Measurements from ENCODE around the gene GALNT1.

GALNT1 gene

GRCh38 chr18:35732162-35732561, 150.6 kb downstream of the GALNT1 start:
- 0 out of 2 replicates have a peak, but pooled peaks cover 6% of the 10 kb centered on the region for H3K27me3 ChIP-seq (ENCODE audit: low read depth)
- H3K4me3 ChIP-seq, result no peak overlapping the region
- no peaks in the 10 kb centered on the region for H3K4me1 ChIP-seq
- H3K9me3 ChIP-seq, result no peaks in the 10 kb centered on the region
- in situ Hi-C loops (cut with MboI; ENCODE audit: low sequenced_read_pairs), result loop anchor here (25.0 kb wide), 1 partner anchor 320 kb away; no protein-coding TSS in a partner anchor
- DNase-seq (ENCODE audit: low spot score in 2 of 2), result no peak
- H3K36me3 ChIP-seq (replicated peaks), result no peaks in the 10 kb centered on the region

GRCh38 chr18:35732636-35733035, 151.1 kb downstream of the GALNT1 start:
- no peak for DNase-seq (ENCODE audit: low spot score in 2 of 2)
- Histone ChIP-seq H3K9me3 (no peaks in the 10 kb centered on the region), H3K36me3 (replicated peaks) (no peaks in the 10 kb centered on the region), H3K4me3 (no peak overlapping the region), H3K4me1 (no peaks in the 10 kb centered on the region), H3K27me3 (ENCODE audit: low read depth) (0 out of 2 replicates have a peak, but pooled peaks cover under 1% of the 10 kb centered on the region)
- in situ Hi-C loops (cut with MboI; ENCODE audit: low sequenced_read_pairs), result loop anchor here (25.0 kb wide), 1 partner anchor 320 kb away; no protein-coding TSS in a partner anchor

- H3K4me1 ChIP-seq, result no peaks in the 10 kb centered on the region
- no peaks in the 10 kb centered on the region for H3K9me3 ChIP-seq
- no peak for DNase-seq (ENCODE audit: low spot score in 2 of 2)
- H3K4me3 ChIP-seq, result no peak overlapping the region
- in situ Hi-C loops (cut with MboI; ENCODE audit: low sequenced_read_pairs), result loop anchor here (25.0 kb wide), 1 partner anchor 321 kb away; no protein-coding TSS in a partner anchor
- no peaks in the 10 kb centered on the region for H3K36me3 ChIP-seq (replicated peaks)
- no peaks in the 10 kb centered on the region for H3K27me3 ChIP-seq (ENCODE audit: low read depth)
These were observed 151.9 kb downstream of the GALNT1 start for GRCh38 chr18:35733408-35733807.

DNA sequence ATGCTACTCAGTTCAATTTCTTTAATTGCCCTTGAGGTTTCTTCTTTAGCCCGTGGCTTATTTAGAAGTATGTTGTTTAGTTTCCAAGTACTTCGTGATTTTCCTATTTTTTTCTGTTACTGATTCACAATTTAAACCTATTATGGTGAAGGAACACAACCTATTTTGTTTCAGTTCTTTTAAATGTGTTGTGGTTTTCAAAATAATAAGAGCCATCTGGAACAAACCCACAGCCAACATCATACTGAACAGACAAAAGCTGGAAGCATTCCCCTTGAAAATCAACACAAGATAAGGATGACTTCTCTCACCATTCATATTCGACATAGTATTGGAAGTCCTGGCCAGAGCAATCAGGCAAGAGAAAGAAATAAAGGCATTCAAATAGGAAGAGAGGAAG, 155.2 kb downstream of the GALNT1 start:
- H3K27me3 ChIP-seq (ENCODE audit: low read depth), result no peaks in the 10 kb centered on the region
- in situ Hi-C loops (cut with MboI; ENCODE audit: low sequenced_read_pairs), result loop anchor here (25.0 kb wide), 1 partner anchor 324 kb away; no protein-coding TSS in a partner anchor
- H3K36me3 ChIP-seq (replicated peaks), result no peaks in the 10 kb centered on the region
- H3K4me3 ChIP-seq, result no peak overlapping the region
- no peaks in the 10 kb centered on the region for H3K4me1 ChIP-seq
- DNase-seq (ENCODE audit: low spot score in 2 of 2), result no peak
- no peaks in the 10 kb centered on the region for H3K9me3 ChIP-seq

- Histone ChIP-seq H3K27me3 (ENCODE audit: low read depth) (peaks cover 2% of the 10 kb centered on the region; the same call in 1 of the 2 replicates), H3K9me3 (no peaks in the 10 kb centered on the region), H3K36me3 (replicated peaks) (no peaks in the 10 kb centered on the region), H3K4me1 (no peaks in the 10 kb centered on the region), H3K4me3 (no peak overlapping the region)
- no peak for DNase-seq (ENCODE audit: low spot score in 2 of 2)
- in situ Hi-C loops (cut with MboI; ENCODE audit: low sequenced_read_pairs), result loop anchor here (25.0 kb wide), 1 partner anchor 327 kb away; no protein-coding TSS in a partner anchor
These were observed 158.2 kb downstream of the GALNT1 start for GRCh38 chr18:35739778-35740177.

GRCh38 chr18:35740656-35741055, 159.1 kb downstream of the GALNT1 start:
- Histone ChIP-seq H3K4me3 (no peak overlapping the region), H3K27me3 (ENCODE audit: low read depth) (peaks cover 2% of the 10 kb centered on the region; the same call in 1 of the 2 replicates), H3K36me3 (replicated peaks) (no peaks in the 10 kb centered on the region), H3K4me1 (no peaks in the 10 kb centered on the region), H3K9me3 (no peaks in the 10 kb centered on the region)
- DNase-seq (ENCODE audit: low spot score in 2 of 2), result no peak
- in situ Hi-C loops (cut with MboI; ENCODE audit: low sequenced_read_pairs), result loop anchor here (25.0 kb wide), 1 partner anchor 328 kb away; no protein-coding TSS in a partner anchor

DNA sequence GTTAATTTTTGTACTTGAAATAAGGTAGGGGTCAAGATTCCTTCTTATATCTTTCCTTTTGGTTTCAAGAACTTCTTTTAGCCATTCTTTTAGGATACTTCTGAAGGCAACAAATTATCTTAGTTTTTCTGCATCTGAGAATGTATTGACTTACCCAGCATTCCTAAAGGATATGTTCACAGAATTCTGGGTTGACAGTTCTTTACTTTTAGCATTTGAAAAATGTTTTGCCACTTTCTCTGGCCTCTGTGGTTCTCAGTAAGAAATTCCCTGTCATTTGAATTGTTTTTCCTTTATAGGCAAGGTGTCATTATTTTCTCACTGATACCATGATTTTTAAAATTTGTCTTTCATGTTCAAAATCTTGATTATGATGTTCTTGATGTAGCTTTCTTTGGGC, 162.4 kb downstream of the GALNT1 start:
- no peak overlapping the region for H3K4me3 ChIP-seq
- in situ Hi-C loops (cut with MboI; ENCODE audit: low sequenced_read_pairs), result loop anchor here (25.0 kb wide), 1 partner anchor 332 kb away; no protein-coding TSS in a partner anchor
- no peaks in the 10 kb centered on the region for H3K4me1 ChIP-seq
- no peak for DNase-seq (ENCODE audit: low spot score in 2 of 2)
- H3K9me3 ChIP-seq, result no peaks in the 10 kb centered on the region
- peaks cover 2% of the 10 kb centered on the region; the same call in 1 of the 2 replicates for H3K27me3 ChIP-seq (ENCODE audit: low read depth)
- no peaks in the 10 kb centered on the region for H3K36me3 ChIP-seq (replicated peaks)

- Histone ChIP-seq H3K36me3 (replicated peaks) (no peaks in the 10 kb centered on the region), H3K4me3 (no peak overlapping the region), H3K9me3 (no peaks in the 10 kb centered on the region), H3K27me3 (ENCODE audit: low read depth) (peaks cover 2% of the 10 kb centered on the region; the same call in 1 of the 2 replicates), H3K4me1 (no peaks in the 10 kb centered on the region)
- DNase-seq (ENCODE audit: low spot score in 2 of 2), result no peak
- in situ Hi-C loops (cut with MboI; ENCODE audit: low sequenced_read_pairs), result loop anchor here (25.0 kb wide), 1 partner anchor 334 kb away; no protein-coding TSS in a partner anchor
These were observed 164.3 kb downstream of the GALNT1 start for GRCh38 chr18:35745814-35746213.

GRCh38 chr18:35746826-35747339, 165.3 kb downstream of the GALNT1 start:
- no peak for DNase-seq (ENCODE audit: low spot score in 2 of 2)
- no peaks in the 10 kb centered on the region for H3K36me3 ChIP-seq (replicated peaks)
- H3K4me3 ChIP-seq, result no peak overlapping the region
- H3K9me3 ChIP-seq, result no peaks in the 10 kb centered on the region
- in situ Hi-C loops (cut with MboI; ENCODE audit: low sequenced_read_pairs), result loop anchor here (25.0 kb wide), 1 partner anchor 335 kb away; no protein-coding TSS in a partner anchor
- H3K27me3 ChIP-seq (ENCODE audit: low read depth), result peaks cover under 1% of the 10 kb centered on the region; the same call in 1 of the 2 replicates
- H3K4me1 ChIP-seq, result no peaks in the 10 kb centered on the region

GRCh38 chr18:35747894-35748472, 166.4 kb downstream of the GALNT1 start:
- DNase-seq (ENCODE audit: low spot score in 2 of 2), result no peak
- in situ Hi-C loops (cut with MboI; ENCODE audit: low sequenced_read_pairs), result loop anchor here (25.0 kb wide), 1 partner anchor 336 kb away; no protein-coding TSS in a partner anchor
- H3K36me3 ChIP-seq (replicated peaks), result no peaks in the 10 kb centered on the region

GRCh38 chr18:35749701-35750100, 168.2 kb downstream of the GALNT1 start:
- H3K4me3 ChIP-seq, result no peak overlapping the region

More at GRCh38 chr18:35747894-35748472, 166.4 kb downstream of the GALNT1 start:
- no peak overlapping the region for H3K4me3 ChIP-seq
- H3K27me3 ChIP-seq (ENCODE audit: low read depth), result no peaks in the 10 kb centered on the region
- H3K4me1 ChIP-seq, result no peaks in the 10 kb centered on the region
- no peaks in the 10 kb centered on the region for H3K9me3 ChIP-seq

DNA sequence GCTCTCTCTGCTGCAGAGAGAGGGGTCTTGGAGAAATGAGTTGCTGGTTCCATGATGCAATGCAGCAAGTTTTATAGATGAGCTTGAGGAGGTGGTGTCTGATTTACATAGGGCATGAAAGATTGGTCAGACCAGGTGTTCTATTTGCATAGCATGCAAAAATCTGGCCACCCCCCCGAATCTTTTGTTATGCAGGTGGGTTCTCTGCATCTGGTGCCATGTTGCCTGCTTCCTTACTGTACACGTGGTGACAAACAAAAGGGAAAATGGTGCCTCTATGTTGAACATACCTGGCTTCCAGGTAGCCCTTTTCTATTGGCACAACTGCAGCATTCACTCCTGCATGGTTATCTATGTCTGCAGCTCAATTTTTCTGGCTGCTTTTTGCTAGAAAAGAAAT, 169.4 kb downstream of the GALNT1 start:
- DNase-seq (ENCODE audit: low spot score in 2 of 2), result no peak
- Histone ChIP-seq H3K36me3 (replicated peaks) (no peaks in the 10 kb centered on the region), H3K4me3 (no peak overlapping the region), H3K9me3 (no peaks in the 10 kb centered on the region), H3K4me1 (no peaks in the 10 kb centered on the region), H3K27me3 (ENCODE audit: low read depth) (no peaks in the 10 kb centered on the region)
- in situ Hi-C loops (cut with MboI; ENCODE audit: low sequenced_read_pairs), result no loop called here

More at GRCh38 chr18:35749701-35750100, 168.2 kb downstream of the GALNT1 start:
- no peak for DNase-seq (ENCODE audit: low spot score in 2 of 2)
- in situ Hi-C loops (cut with MboI; ENCODE audit: low sequenced_read_pairs), result loop anchor here (25.0 kb wide), 1 partner anchor 337 kb away; no protein-coding TSS in a partner anchor
- H3K27me3 ChIP-seq (ENCODE audit: low read depth), result no peaks in the 10 kb centered on the region
- H3K36me3 ChIP-seq (replicated peaks), result no peaks in the 10 kb centered on the region
- no peaks in the 10 kb centered on the region for H3K4me1 ChIP-seq
- H3K9me3 ChIP-seq, result no peaks in the 10 kb centered on the region

- Histone ChIP-seq H3K4me3 (no peak overlapping the region), H3K9me3 (no peaks in the 10 kb centered on the region), H3K4me1 (no peaks in the 10 kb centered on the region), H3K36me3 (replicated peaks) (no peaks in the 10 kb centered on the region), H3K27me3 (ENCODE audit: low read depth) (no peaks in the 10 kb centered on the region)
- in situ Hi-C loops (cut with MboI; ENCODE audit: low sequenced_read_pairs), result no loop called here
- no peak for DNase-seq (ENCODE audit: low spot score in 2 of 2)
These were observed 171.9 kb downstream of the GALNT1 start for GRCh38 chr18:35753306-35753910.

GRCh38 chr18:35754464-35754863, 172.9 kb downstream of the GALNT1 start:
- no peak overlapping the region for H3K4me3 ChIP-seq
- no peaks in the 10 kb centered on the region for H3K36me3 ChIP-seq (replicated peaks)
- H3K4me1 ChIP-seq, result no peaks in the 10 kb centered on the region
- H3K27me3 ChIP-seq (ENCODE audit: low read depth), result no peaks in the 10 kb centered on the region
- in situ Hi-C loops (cut with MboI; ENCODE audit: low sequenced_read_pairs), result no loop called here
- no peak for DNase-seq (ENCODE audit: low spot score in 2 of 2)
- H3K9me3 ChIP-seq, result no peaks in the 10 kb centered on the region
